RWPE2 (cell line): ENCODE data around the gene ADAMTS3.

ENCODE experiments used
- ATAC-seq: fragments of 200-7000 bp; cut with Tn5 transposase; 3 replicates; pipeline ENCODE4 v1.9.1; 2021; ENCODE audit warnings: low read depth
- DNase-seq: peaks from one replicate; pipeline ENCODE4 v3.0.0-alpha.2; 2020; ENCODE audit warnings: low spot score
- H3K27ac ChIP-seq: fragments of 450-650 bp; 2 replicates; pipeline ENCODE4 v1.5.1; 2017; ENCODE audit warnings: mild to moderate bottlenecking; ENCODE audit not compliant: poor library complexity, severe bottlenecking
- H3K27me3 ChIP-seq: fragments of 250-450 bp; sonication (Bioruptor Pico); 2 replicates; pipeline ENCODE4 v1.5.1; 2021; ENCODE audit warnings: mild to moderate bottlenecking, moderate library complexity; ENCODE audit not compliant: insufficient read depth, poor library complexity, severe bottlenecking
- H3K36me3 ChIP-seq: fragments of 250-450 bp; sonication (Bioruptor Pico); 2 replicates; pipeline ENCODE4 v1.5.1; 2020; ENCODE audit warnings: low read depth, mild to moderate bottlenecking, moderate library complexity
- H3K4me1 ChIP-seq: fragments of 250-450 bp; sonication (Bioruptor Pico); 2 replicates; pipeline ENCODE4 v1.5.1; 2021; ENCODE audit warnings: mild to moderate bottlenecking, moderate library complexity; ENCODE audit not compliant: insufficient read depth, poor library complexity, severe bottlenecking
- H3K4me3 ChIP-seq: fragments of 250-450 bp; sonication (Bioruptor Pico); 2 replicates; pipeline ENCODE4 v1.5.1; 2021; ENCODE audit warnings: mild to moderate bottlenecking, moderate library complexity; ENCODE audit not compliant: severe bottlenecking
- H3K9me3 ChIP-seq: fragments of 250-450 bp; sonication (Bioruptor Pico); 2 replicates; pipeline ENCODE4 v1.5.1; 2021; ENCODE audit warnings: mild to moderate bottlenecking, moderate library complexity; ENCODE audit not compliant: severe bottlenecking
- TF ChIP-seq, protein P1 (sequence below): fragments of 450-650 bp; IDR thresholded peaks from one replicate; pipeline ENCODE4 v1.5.1; 2017; ENCODE audit warnings: mild to moderate bottlenecking, moderate library complexity; ENCODE audit not compliant: poor library complexity, severe bottlenecking

Gene ADAMTS3

DNA sequence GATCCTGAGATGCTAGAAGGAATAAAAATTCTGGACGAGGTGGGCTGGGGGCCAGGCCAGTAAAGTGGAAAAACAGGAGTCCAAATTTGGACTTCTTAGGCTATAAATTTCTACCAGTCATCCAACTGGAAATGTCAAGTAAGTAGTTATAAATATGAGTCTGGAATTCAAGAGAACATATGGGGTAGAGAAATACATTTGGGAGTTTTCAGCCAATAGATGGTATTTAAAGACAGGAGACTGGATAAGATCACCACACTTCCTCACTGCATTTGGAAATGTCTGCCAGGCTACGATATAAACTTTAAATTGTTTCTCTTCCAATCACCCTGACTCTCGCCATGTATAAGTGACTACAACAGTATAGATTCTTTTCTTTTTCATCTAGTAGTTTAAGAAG, 294.8 kb downstream of the ADAMTS3 start:
- Histone ChIP-seq H3K4me3 (no peak overlapping the region), H3K27me3 (no peaks in the 10 kb centered on the region), H3K36me3 (no peaks in the 10 kb centered on the region), H3K27ac (no peak overlapping the region), H3K4me1 (no peaks in the 10 kb centered on the region), H3K9me3 (no peaks in the 10 kb centered on the region)
- TF ChIP-seq, protein P1, sequence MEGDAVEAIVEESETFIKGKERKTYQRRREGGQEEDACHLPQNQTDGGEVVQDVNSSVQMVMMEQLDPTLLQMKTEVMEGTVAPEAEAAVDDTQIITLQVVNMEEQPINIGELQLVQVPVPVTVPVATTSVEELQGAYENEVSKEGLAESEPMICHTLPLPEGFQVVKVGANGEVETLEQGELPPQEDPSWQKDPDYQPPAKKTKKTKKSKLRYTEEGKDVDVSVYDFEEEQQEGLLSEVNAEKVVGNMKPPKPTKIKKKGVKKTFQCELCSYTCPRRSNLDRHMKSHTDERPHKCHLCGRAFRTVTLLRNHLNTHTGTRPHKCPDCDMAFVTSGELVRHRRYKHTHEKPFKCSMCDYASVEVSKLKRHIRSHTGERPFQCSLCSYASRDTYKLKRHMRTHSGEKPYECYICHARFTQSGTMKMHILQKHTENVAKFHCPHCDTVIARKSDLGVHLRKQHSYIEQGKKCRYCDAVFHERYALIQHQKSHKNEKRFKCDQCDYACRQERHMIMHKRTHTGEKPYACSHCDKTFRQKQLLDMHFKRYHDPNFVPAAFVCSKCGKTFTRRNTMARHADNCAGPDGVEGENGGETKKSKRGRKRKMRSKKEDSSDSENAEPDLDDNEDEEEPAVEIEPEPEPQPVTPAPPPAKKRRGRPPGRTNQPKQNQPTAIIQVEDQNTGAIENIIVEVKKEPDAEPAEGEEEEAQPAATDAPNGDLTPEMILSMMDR: no peak
- DNase-seq (no peak), ATAC-seq (no peak)

DNA sequence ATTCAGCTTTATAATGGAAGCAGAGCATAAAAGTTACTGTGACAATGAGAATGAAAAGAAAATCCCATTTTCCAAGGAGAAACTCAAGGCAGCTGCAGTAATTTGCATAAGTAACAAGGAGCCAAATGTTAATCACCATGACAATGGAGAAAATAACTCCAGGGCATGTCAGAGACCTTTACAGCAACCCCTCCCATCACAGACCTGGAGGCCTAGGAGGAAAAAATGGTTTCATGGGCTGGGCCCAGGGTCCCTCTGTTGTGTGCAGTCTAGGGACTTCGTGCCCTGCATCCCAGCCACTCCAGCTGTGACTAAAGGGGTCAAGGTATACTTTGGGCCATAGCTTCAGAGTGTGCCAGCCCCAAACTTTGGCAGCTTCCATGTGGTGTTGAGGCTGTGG, 313.8 kb downstream of the ADAMTS3 start:
- H3K4me3 ChIP-seq: no peak overlapping the region
- peaks cover 2% of the 10 kb centered on the region for H3K27me3 ChIP-seq
- no peaks in the 10 kb centered on the region for H3K36me3 ChIP-seq
- DNase-seq: no peak
- no peak for ATAC-seq
- H3K9me3 ChIP-seq: peaks cover 2% of the 10 kb centered on the region
- no peak overlapping the region for H3K27ac ChIP-seq
- H3K4me1 ChIP-seq: no peaks in the 10 kb centered on the region
- TF ChIP-seq, protein P1: no peak

DNA sequence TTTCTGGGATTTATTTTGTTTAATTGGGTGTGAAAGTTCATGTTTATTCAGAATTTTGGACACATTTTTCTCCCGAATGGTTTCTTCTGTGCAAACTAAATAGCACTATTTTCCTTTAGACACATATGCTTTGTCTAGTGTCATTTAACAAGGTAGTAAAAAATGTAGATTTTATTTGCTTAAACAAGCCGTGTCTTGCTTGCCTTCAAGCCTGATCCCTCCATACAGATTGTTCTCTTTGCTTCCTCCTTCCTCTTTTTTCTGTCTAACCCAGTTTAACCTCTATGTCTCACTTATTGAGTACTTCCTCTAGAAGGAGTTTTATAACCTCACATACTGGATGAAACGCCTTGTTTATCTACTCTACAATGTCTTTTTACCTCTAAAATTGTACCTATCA, 325.4 kb downstream of the ADAMTS3 start:
- DNase-seq: no peak
- Histone ChIP-seq H3K4me1 (no peaks in the 10 kb centered on the region), H3K9me3 (no peaks in the 10 kb centered on the region), H3K36me3 (no peaks in the 10 kb centered on the region), H3K4me3 (no peak overlapping the region), H3K27ac (no peak overlapping the region), H3K27me3 (no peaks in the 10 kb centered on the region)
- peak; percentile 31; the same call in 1 of the 3 replicates for ATAC-seq
- TF ChIP-seq, protein P1: no peak

DNA sequence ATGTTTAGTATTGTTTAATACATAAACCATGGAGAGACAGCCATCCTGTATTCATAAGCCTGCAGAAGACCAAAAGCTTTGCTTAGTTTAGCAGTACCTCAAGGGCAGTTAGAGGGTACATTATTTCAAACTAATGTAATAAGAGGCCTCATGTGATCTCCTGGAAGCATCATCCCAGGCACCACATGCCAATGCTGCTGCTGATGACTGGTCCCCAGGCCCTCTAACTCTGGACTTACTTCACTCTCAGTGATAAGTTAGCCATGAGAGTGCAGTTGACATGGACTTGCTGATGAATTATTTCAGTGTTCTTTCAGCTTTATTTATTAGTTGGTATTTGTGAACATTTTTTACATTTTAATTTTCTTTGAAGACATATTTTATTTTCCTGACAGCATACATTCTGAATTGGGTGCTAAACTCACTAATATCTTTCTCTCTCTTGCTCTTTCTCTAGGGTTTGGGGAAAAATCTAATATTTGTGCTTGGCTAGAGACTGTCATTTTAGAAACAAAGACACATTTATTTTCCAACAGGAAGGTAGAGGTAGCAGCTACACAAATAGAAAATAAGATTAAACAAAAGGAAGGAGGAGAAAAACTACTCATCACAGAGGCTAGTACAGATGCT, 329.4 kb downstream of the ADAMTS3 start:
- Histone ChIP-seq H3K4me3 (no peak overlapping the region), H3K27me3 (no peaks in the 10 kb centered on the region), H3K4me1 (no peaks in the 10 kb centered on the region), H3K9me3 (no peaks in the 10 kb centered on the region), H3K27ac (no peak overlapping the region), H3K36me3 (no peaks in the 10 kb centered on the region)
- DNase-seq (no peak), ATAC-seq (no peak)
- TF ChIP-seq, protein P1: no peak
